ENCODE results near the gene RNF8.
"Not testable (repeated sequence)": the region's sequence is repeated elsewhere in the genome, so short reads cannot be mapped to it uniquely, and the experiment has no call there.

GRCh38 chr6:37307484-37307883 is 46.3 kb upstream of the RNF8 start:
- TF ChIP-seq CTCF, POLR2A (IDR thresholded peaks at IDR 0.05): not testable (repeated sequence)
